Right kidney (tissue), 1 donor: ENCODE data around the gene CENPP.
"Not testable (repeated sequence)": the region's sequence is repeated elsewhere in the genome, so short reads cannot be mapped to it uniquely, and the experiment has no call there.

ENCODE experiments used
- DNase-seq: peaks from one replicate; pipeline ENCODE4 v3.0.0-alpha.2; 2016

CENPP gene

DNA sequence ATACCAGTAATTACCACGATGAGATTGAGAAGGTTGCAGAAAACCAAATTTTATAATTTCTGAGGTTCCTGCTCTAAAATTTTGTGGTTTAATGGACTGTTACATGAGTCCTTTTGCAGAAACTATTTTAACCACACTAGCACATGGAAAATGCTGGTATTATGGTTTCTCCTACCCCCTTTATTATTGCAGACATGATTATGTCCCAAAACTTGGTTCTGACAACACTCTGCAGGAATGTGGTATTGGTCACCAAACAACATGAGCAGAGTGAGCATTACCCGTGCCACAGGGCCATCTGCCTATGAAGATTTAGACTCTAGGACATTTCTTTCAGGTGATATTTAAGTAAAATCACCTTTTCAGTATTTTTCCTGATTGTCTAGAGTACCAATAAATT, 212.8 kb downstream of the CENPP start:
- no peak for DNase-seq

DNA sequence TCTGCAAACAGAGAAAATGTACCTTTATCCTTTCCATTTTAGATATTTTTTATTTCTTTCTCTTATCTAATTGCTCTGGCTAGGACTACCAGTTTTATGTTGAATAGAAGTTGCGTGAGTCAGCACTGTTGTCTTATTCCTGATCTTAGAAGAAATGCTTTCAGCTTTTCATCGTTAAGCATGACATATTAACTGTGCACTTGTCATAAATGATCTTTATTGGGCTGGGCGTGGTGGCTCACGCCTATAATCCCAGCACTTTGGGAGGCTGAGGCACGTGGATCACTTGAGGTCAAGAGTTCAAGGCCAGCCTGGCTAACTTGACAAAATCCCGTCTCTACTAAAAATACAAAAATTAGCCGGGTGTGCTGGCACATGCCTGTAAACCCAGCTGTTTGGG, 218.2 kb downstream of the CENPP start:
- DNase-seq, result no peak

- no peak for DNase-seq
Observed at GRCh38 chr9:92545002-92545510, 219.3 kb downstream of the CENPP start.

DNA sequence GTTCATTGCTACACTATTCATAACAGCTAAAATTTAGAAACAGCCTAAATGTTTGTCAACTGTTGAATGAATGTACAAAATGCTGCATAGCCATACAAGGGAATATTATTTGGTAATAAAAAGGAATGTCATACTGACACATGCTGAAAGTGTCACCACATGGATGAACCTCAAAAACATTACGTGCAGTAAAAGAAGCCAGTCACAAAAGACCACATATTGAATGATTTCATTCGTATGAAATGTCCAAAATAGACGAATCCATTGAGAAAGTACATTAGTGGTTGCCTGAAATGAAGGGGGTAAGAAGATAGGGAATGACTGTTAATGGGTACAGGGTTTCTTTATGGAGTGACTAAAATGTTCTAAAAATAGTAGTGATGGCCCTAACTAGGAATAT, 221.6 kb downstream of the CENPP start:
- no peak for DNase-seq

DNA sequence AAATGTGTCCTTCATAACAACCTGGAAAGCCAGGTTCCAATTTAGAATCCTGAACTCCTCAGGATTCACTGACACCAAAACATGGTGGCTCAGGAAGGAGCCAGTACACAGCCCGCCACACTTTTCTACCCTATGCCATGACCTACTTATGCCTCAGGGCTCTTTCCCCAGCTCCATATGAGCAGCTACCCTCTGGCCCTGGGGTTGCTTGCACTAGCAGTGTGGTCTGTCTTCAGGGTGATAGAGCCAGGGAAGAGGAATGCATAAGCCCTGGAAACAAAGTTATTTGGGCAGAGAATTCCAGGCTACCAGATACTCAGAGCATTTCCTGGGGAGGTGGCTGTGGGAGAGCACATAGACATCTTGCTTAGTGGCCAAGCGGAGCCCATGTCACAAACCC, 225.0 kb downstream of the CENPP start:
- no peak for DNase-seq

- DNase-seq, result no peak
Observed at GRCh38 chr9:92558612-92559374, 233.0 kb downstream of the CENPP start.

DNA sequence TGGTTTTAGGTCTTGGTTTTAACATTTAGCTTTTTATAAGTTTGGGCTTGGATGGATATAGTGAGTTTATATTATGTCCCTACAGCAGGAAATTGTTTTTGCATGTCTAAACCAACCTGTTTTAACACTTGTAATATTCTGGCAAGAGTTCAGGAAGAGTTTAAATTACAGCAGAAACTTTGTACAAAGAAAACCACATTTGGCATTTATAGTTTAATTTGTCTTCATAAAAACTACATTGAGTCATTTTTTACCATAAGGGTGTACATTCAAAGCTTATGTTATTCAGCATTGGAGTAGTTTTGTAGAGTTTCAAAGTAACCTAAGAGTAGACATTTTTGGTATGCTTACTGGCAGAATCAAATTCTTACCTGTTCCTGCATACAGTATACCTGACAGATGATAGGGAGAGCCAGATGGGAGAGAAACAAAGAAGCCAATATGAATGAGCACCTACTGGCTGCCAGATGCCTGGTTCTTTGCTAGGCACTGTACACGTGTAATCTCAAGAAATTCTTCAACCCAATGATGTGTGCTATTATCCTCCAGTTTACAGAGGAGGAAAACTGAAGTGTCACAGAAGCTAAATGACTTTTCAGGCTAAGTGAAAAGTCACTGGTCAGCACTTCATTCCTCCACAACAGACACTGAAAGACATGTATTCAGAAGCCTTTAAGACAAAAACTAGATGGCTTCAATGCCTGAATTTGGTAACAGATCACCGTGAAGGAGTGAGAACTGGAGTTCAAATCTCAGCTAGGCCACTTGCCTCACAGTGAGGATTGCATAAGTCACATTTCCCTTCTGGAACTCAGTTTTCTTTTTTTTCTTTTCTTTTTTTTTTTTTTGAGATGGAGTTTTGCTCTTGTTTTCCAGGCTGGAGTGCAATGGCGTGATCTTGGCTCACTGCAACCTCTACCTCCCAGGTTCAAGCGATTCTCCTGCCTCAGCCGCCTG, 235.9 kb downstream of the CENPP start:
- DNase-seq, result no peak

- no peak for DNase-seq
Observed at GRCh38 chr9:92562461-92562967, 236.8 kb downstream of the CENPP start.

DNA sequence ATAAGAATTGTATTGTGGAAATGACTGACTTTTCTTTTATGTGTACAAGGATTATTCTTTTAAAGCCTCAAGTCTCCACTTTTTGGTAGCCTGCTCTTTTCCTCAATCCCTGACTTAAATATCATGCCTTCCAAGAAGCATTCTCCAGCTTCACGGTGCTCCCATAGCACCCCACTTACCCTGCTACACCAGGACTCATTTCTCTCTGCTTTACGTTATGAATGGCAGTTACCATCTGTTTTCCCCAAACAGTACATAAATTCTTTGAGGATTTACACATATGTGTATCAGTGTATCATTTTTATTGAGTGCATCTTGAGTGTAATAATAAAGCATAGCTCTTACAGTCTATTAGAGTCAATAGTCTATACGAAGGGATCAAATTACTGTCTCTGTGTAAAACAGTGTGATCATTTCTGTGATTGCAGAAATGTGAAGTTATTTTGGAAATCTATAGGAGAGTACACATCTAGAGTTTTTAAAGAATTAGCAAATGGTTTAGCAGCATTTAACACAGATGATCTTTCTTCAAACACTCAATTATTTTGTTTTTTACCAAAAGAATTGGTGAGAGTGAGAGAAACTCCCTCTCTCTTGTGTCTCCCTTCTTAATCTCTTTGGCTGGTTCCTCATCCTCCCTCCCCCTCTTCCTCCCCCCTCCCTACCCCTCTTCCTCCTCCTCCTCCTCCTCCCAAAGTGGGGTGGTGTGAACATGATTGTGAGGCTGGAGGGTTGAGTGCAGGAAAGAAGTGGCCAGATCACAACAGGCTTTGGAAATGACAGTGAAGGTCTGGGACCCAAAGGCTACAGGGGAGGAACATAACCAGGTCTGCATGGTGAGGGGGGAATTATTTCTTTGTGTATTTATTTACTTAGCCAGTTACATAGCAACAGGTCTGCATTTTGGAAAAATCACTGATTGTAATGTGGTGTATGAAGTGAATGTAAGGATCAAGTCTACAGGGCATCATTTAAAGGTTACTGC, 237.7 kb downstream of the CENPP start:
- no peak for DNase-seq

- DNase-seq, result no peak
Observed at GRCh38 chr9:92564504-92564903, 238.8 kb downstream of the CENPP start.

DNA sequence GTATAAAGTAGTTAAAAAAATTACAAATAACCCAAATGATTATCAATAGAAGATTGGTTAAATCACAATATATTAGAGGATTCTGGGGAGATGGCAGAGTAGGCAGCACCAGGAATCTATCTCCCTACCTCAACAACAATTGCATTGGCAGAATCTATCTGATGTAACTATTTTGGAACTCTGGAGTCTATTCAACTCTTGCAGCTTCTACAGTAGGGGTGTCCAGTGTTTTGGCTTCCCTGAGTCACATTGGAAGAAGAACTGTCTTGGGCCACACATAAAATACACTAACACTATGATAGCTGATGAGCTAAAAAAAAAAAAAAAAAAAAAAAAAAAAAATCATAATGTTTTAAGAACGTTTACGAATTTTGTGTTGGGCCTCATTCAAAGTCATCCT, 239.2 kb downstream of the CENPP start:
- DNase-seq, result no peak

GRCh38 chr9:92571871-92572270, 246.1 kb downstream of the CENPP start:
- not testable (repeated sequence) for DNase-seq

DNA sequence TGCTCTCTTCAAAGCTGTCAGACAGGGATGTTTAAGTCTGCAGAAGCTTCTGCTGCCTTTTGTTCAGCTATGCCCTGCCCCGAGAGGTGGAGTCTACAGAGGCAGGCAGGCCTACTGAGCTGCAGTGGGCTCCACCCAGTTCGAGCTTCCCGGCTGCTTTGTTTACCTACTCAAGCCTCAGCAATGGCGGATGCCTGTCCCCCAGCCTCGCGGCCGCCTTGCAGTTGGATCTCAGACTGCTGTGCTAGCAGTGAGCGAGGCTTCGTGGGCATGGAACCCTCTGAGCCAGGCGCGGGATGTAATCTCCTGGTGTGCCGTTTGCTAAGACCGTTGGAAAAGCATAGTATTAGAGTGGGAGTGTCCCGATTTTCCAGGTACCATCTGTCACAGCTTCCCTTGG, 247.9 kb downstream of the CENPP start:
- DNase-seq, result not testable (repeated sequence)

GRCh38 chr9:92576175-92576574, 250.4 kb downstream of the CENPP start:
- no peak for DNase-seq

GRCh38 chr9:92589923-92590322, 264.2 kb downstream of the CENPP start:
- DNase-seq, result no peak

- no peak for DNase-seq
Observed at GRCh38 chr9:92590377-92590776, 264.6 kb downstream of the CENPP start.

DNA sequence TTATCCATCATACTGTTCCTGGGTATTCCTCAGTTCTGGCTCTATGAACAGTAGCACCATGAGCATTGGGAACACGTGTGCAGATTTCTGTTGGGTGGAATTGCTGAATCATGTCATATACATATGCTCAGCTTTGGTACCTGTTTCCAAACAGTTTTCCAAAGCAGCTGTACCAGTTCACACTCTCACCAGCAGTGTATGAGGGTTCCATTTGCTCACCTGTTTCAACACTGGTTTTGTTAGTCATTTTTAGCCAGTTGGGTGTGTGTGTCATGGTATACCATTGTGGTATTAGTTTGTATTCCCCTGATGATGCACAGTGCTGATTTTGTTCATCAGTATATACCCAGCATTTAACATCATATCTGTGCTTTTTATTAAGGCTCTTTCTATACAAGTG, 266.8 kb downstream of the CENPP start:
- no peak for DNase-seq

- DNase-seq, result no peak
Observed at GRCh38 chr9:92592946-92593861, 267.5 kb downstream of the CENPP start.

DNA sequence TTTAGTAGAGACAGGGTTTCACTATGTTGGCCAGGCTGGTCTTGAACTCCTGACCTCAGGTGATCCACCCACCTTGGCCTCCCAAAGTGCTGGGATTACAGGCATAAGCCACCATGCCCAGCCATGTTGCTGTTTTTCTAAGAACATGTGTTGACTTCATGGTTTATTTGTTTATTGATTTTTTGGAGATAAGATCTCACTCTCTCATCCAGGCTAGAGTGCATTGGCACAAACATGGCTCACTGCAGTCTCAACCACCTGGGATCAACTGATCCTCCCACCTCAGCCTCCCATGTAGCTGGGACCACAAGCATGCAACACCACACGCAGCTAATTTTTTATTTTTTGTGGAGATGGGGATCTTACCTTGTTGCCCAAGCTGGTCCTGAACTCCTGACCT, 269.3 kb downstream of the CENPP start:
- DNase-seq, result not testable (repeated sequence)

- no peak for DNase-seq
Observed at GRCh38 chr9:92595930-92596329, 270.2 kb downstream of the CENPP start.

DNA sequence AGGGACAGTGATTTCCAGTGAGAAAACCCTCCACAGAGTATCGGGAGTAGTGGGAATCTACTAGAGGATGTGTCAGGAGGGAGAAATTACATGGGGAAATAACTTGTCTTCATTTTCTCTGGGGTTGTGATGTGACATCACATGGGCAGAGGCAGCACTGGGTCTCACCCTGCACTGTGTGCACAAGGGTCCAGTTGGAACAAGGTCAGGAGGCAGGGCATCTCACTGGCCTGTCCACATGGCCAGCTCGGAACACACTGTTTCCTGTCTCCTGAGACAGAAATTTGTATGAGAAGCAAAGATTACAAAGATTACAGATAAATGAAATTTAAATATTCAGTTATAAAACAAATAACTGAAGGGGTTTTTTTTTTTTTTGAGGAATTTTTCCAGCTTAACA, 272.6 kb downstream of the CENPP start:
- no peak for DNase-seq
